Measurements from ENCODE around the gene ARHGAP25. TPM values are rescaled to one million over a fixed set of nuclear protein-coding genes. Genes with fewer than 3 reads are reported as not detected.
A peak's percentile ranks its signal among the peaks of the same experiment; 100 is the strongest.

The ARHGAP25 gene
- total and polyA plus RNA-seq, 12 donors = 2.6 to 17.3 (median 5.2) TPM

GRCh38 chr2:68861330-68861729 lies 126.7 kb downstream of the ARHGAP25 start:
- ATAC-seq = no peak
- TF ChIP-seq CTCF (IDR thresholded peaks at IDR 0.05) = no peak
- peaks cover 0 to 85% (median 40%) of the 10 kb centered on the region in 7 donors for H3K27me3 ChIP-seq
- H3K4me3 ChIP-seq = no peak overlapping the region
- intact Hi-C loops (cut with DNase I) = loop anchor here in 1 of 10 donors (5.0 kb wide), 1 partner anchor 41 kb away; no protein-coding TSS in a partner anchor
- H3K27ac ChIP-seq = peak overlapping the region in 1 of 10 donors; percentile 18
- no peaks in the 10 kb centered on the region for H3K9me3 ChIP-seq
- H3K4me1 ChIP-seq = peaks cover 0 to 48% (median 0%) of the 10 kb centered on the region in 9 donors
- no peak for DNase-seq
- H3K36me3 ChIP-seq = no peaks in the 10 kb centered on the region

- no peaks in the 10 kb centered on the region for H3K9me3 ChIP-seq
- H3K27me3 ChIP-seq = peaks cover 0 to 82% (median 40%) of the 10 kb centered on the region in 7 donors
- no peak overlapping the region for H3K4me3 ChIP-seq
- intact Hi-C loops (cut with DNase I) = loop anchor here in 1 of 10 donors (5.0 kb wide), 1 partner anchor 39 kb away; no protein-coding TSS in a partner anchor
- no peak for DNase-seq
- peaks cover 0 to 41% (median 0%) of the 10 kb centered on the region in 9 donors for H3K4me1 ChIP-seq
- no peaks in the 10 kb centered on the region for H3K36me3 ChIP-seq
- H3K27ac ChIP-seq = no peak overlapping the region
- 27 to 47% methylated on average over 7 of the region's 7 CpGs for WGBS, 2 donors
- no peak for TF ChIP-seq CTCF (IDR thresholded peaks at IDR 0.05)
- ATAC-seq = peak in 4 of 8 donors; percentile 44 to 98 (median 64)
Observed at GRCh38 chr2:68862889-68863288, 128.3 kb downstream of the ARHGAP25 start.

GRCh38 chr2:68863996-68864395 lies 129.4 kb downstream of the ARHGAP25 start:
- no peak for TF ChIP-seq CTCF (IDR thresholded peaks at IDR 0.05)
- ATAC-seq (no peak), DNase-seq (no peak)
- Histone ChIP-seq H3K36me3 (no peaks in the 10 kb centered on the region), H3K27me3 (peaks cover 0 to 80% (median 37%) of the 10 kb centered on the region in 7 donors), H3K27ac (no peak overlapping the region), H3K4me3 (no peak overlapping the region), H3K4me1 (peaks cover 0 to 30% (median 0%) of the 10 kb centered on the region in 9 donors), H3K9me3 (no peaks in the 10 kb centered on the region)
- WGBS, 2 donors = 86 to 94% methylated on average over 2 of the region's 2 CpGs
- intact Hi-C loops (cut with DNase I) = loop anchor here in 1 of 10 donors (5.0 kb wide), 1 partner anchor 38 kb away; no protein-coding TSS in a partner anchor

- ATAC-seq (no peak), DNase-seq (no peak)
- intact Hi-C loops (cut with DNase I) = no loop called here
- TF ChIP-seq CTCF (IDR thresholded peaks at IDR 0.05) = no peak
- H3K4me3 ChIP-seq = no peak overlapping the region
- H3K36me3 ChIP-seq = no peaks in the 10 kb centered on the region
- H3K27me3 ChIP-seq = peaks cover 0 to 85% (median 36%) of the 10 kb centered on the region in 7 donors
- H3K9me3 ChIP-seq = no peaks in the 10 kb centered on the region
- H3K27ac ChIP-seq = no peak overlapping the region
- peaks cover 0 to 20% (median 0%) of the 10 kb centered on the region in 9 donors for H3K4me1 ChIP-seq
Observed at GRCh38 chr2:68865108-68865507, 130.5 kb downstream of the ARHGAP25 start.
